ENCODE results near the gene NEUROD4. TPM values are rescaled to one million over a fixed set of nuclear protein-coding genes. Genes with fewer than 3 reads are reported as not detected.
A peak's percentile ranks its signal among the peaks of the same experiment; 100 is the strongest.

Gene NEUROD4
- total RNA-seq, 1 donor from 2014 or later: not detected

DNA sequence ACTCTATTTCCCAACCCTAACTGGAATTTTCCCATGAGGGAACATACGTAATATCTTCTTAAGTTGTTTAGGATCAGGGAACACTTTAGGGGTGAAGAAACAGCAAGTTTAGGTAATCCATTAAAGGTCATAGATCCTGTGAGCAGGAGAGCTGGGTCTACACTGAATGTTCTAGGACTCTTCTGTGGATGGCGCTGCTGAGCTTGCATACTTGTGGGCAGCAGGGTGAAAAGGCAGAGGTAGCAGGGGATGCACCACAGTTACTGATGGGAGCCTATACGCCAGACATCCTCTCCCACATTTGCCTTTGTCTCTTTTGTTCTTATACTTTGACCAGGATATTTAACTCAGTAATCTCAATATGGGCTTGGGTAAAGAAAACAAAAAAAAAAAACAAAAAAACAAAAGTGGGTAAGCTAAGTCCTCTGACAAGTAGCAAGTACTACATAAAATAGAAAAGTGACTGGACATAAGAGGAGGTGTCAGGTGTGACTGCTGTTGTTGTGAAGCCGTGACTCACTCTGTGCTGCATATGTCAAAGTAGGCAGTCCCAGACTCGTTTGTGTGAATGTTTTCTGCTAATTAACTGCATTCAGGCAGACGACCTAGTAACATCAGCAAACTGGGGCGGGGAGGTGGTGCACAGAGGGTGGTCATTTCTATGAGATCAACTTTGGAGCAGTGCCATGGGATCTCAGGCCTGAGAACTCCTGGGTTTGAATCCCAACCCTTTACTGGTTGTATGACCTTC lies 31.6 kb downstream of the NEUROD4 start:
- Histone ChIP-seq H3K27me3 (ENCODE audit: control insufficient read depth, insufficient read depth, low read length) (no peaks in the 10 kb centered on the region), H3K4me3 (ENCODE audit: low read depth, low read length) (no peak overlapping the region), H3K36me3 (ENCODE audit: control insufficient read depth, insufficient read depth, low read length) (no peaks in the 10 kb centered on the region)
- DNase-seq (ENCODE audit: low read depth) (peak; percentile 20), FAIRE-seq (no peak)
- TF ChIP-seq CTCF (IDR thresholded peaks at IDR 0.05; ENCODE audit: insufficient read depth, low read length, severe bottlenecking): no peak

DNA sequence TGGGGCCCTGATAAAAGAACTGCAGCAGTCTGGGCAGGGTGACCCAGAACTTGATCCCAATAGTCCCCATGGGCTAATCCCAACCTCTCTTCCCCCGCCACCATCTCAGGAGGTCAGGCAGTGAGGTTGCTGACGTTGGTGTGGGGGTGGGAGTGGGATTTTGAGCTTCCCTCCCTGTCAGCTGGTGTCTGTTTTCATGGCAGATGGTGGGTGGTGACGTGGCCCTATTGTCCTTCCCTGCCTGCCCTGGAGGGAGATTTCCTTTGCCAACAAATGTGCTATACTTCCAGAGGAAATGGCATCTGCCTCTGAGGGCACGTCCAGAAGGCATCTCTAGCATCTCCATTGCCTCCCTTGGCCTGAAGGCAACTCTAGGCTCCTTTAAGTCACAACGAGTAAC lies 37.7 kb downstream of the NEUROD4 start:
- Histone ChIP-seq H3K36me3 (ENCODE audit: control insufficient read depth, insufficient read depth, low read length) (no peaks in the 10 kb centered on the region), H3K27me3 (ENCODE audit: control insufficient read depth, insufficient read depth, low read length) (no peaks in the 10 kb centered on the region), H3K4me3 (ENCODE audit: low read depth, low read length) (no peak overlapping the region)
- DNase-seq (ENCODE audit: low read depth): no peak
- no peak for FAIRE-seq
- no peak for TF ChIP-seq CTCF (IDR thresholded peaks at IDR 0.05; ENCODE audit: insufficient read depth, low read length, severe bottlenecking)

DNA sequence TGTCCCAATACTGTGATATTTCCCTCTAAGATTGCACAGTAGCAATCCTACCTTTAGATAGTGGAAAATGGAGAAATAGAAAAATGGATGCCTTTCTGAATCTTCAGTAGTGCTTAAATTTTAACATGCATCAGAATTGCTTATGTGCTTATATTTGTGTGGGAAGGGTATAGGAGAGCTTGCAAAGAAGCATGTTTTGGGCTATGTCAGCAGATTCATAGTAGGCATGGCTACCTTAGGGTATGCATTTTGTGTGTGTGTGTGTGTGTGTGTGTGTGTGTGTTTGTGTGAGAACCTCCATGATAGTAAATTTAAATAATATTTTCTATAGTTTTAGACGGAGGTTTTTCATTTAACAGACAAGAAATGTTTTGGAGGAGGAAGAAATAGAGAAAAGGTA lies 38.3 kb downstream of the NEUROD4 start:
- H3K4me3 ChIP-seq (ENCODE audit: low read depth, low read length): no peak overlapping the region

DNA sequence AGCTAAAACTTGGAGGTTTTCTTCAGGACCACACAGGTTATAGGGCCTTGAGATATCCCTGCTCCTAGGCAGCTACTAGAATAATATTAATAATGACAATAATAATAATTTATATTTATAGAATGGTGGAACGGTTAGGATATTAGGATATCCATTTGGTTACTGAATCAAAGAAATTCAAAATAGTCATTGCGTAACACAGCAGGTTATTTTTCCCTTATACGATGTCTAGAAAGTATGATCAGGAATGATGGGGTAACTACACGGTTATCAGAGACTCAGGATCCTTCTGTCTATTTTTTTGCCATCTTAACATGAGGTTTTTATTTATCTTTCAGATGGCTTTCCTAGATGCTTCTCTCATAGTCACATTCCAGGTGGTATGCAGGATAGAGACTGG lies 39.0 kb downstream of the NEUROD4 start:
- DNase-seq (ENCODE audit: low read depth) (no peak), FAIRE-seq (no peak)
- TF ChIP-seq CTCF (IDR thresholded peaks at IDR 0.05; ENCODE audit: insufficient read depth, low read length, severe bottlenecking): no peak
- Histone ChIP-seq H3K36me3 (ENCODE audit: control insufficient read depth, insufficient read depth, low read length) (no peaks in the 10 kb centered on the region), H3K4me3 (ENCODE audit: low read depth, low read length) (no peak overlapping the region), H3K27me3 (ENCODE audit: control insufficient read depth, insufficient read depth, low read length) (no peaks in the 10 kb centered on the region)

More for the DNA sequence above, 38.3 kb downstream of the NEUROD4 start:
- no peak for TF ChIP-seq CTCF (IDR thresholded peaks at IDR 0.05; ENCODE audit: insufficient read depth, low read length, severe bottlenecking)
- DNase-seq (ENCODE audit: low read depth): no peak
- Histone ChIP-seq H3K36me3 (ENCODE audit: control insufficient read depth, insufficient read depth, low read length) (no peaks in the 10 kb centered on the region), H3K27me3 (ENCODE audit: control insufficient read depth, insufficient read depth, low read length) (no peaks in the 10 kb centered on the region)
- FAIRE-seq: no peak

DNA sequence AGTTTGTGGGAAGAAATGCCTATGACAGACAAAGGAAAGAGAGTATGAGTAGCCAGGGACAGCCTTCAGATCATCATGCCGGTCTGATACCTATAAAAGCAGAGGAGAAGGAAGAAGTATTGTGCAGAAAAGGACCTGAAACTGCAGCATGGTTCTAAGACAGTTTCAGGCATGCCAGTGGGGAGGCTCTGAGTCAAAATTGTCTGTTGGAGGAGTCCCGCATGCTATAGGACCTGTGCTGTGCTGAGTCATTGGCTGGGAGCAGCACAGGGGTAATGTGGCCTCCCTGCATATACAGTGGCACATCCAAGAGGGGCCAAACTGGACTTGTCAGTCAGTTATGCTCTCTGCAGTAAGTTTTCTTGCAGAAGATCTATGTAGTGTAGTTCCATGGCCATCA lies 40.7 kb downstream of the NEUROD4 start:
- H3K27me3 ChIP-seq (ENCODE audit: control insufficient read depth, insufficient read depth, low read length): no peaks in the 10 kb centered on the region
- H3K4me3 ChIP-seq (ENCODE audit: low read depth, low read length): no peak overlapping the region
- no peaks in the 10 kb centered on the region for H3K36me3 ChIP-seq (ENCODE audit: control insufficient read depth, insufficient read depth, low read length)
- no peak for TF ChIP-seq CTCF (IDR thresholded peaks at IDR 0.05; ENCODE audit: insufficient read depth, low read length, severe bottlenecking)
- FAIRE-seq (no peak), DNase-seq (ENCODE audit: low read depth) (peak; percentile 55)

DNA sequence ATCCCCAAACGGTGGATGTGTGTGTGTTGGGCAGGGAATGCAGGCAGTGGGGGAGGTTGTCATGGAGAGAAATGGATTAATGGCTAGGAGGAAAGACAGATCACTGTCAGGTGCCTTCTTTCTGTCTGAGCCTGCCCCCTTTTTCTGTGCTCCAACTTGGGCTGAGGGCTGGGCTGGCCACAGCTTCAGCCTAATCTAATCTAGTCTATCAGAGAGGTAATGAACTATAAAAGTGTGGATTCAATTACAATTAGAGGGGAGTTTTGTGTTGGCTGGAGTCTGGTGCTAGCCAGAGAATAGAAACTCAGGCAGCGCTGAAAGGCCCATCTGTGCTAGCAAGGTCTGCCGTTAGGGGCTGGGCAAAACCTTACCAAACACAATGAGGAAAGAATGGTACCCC lies 41.2 kb downstream of the NEUROD4 start:
- DNase-seq (ENCODE audit: low read depth): no peak
- no peak for FAIRE-seq
- no peak for TF ChIP-seq CTCF (IDR thresholded peaks at IDR 0.05; ENCODE audit: insufficient read depth, low read length, severe bottlenecking)
- Histone ChIP-seq H3K27me3 (ENCODE audit: control insufficient read depth, insufficient read depth, low read length) (no peaks in the 10 kb centered on the region), H3K36me3 (ENCODE audit: control insufficient read depth, insufficient read depth, low read length) (no peaks in the 10 kb centered on the region), H3K4me3 (ENCODE audit: low read depth, low read length) (no peak overlapping the region)

Measured in bronchial epithelial cell (primary cell).